GM19025 (cell line): ENCODE data around the gene NPHS1.
"Not testable (repeated sequence)": the region's sequence is repeated elsewhere in the genome, so short reads cannot be mapped to it uniquely, and the experiment has no call there.

Experiments used
- ATAC-seq: cut with Tn5 transposase; IDR thresholded peaks from one replicate; pipeline ENCODE4 v1.9.1; 2021; ENCODE audit warnings: mild to moderate bottlenecking, low read depth, moderate library complexity; ENCODE audit not compliant: unreplicated experiment

The NPHS1 gene

DNA sequence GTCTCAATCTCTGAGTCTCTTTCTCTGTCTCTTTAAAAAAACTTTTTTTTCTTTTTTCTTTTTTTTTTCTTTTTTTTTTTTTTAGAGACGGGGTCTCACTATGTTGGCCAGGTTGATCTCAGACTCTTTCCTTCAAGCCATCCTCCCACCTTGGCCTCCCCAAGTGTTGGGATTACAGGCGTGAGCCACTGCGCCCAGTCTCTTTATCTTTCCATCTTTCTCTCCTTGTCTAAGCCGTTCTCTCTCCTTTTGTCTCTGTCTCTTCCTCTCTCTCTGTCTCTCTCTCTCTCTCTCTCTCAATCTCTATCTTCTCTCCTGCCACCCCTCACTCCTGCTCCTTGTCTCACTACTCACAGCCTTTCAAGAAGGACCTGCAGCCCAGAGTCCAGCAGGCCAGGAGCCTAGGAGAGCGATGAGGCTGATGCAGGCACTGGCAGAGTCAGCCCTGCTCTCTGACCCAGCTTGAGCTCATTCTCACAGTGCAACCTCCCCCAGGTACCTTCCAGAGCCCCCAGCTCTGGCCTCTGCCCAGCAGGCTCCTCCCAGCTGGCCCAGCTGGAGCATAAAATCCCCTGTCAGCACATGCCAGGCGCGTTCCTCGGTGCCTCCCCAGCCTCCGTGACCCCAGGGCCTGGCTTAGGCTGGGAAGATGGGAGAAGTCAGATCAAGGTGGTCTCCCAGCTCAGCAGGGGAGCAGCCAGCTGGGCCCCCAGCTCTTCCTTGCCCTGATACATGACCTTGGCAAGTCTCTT is at the start of gene NPHS1:
NPHS1 (minus strand) TSS at position 476 of the 752 bp plus-strand sequence. CDS start 667 bp downstream, outside the sequence.
- ATAC-seq = no peak

GRCh38 chr19:35901055-35901644 is 48.8 kb upstream of the NPHS1 start:
- no peak for ATAC-seq

DNA sequence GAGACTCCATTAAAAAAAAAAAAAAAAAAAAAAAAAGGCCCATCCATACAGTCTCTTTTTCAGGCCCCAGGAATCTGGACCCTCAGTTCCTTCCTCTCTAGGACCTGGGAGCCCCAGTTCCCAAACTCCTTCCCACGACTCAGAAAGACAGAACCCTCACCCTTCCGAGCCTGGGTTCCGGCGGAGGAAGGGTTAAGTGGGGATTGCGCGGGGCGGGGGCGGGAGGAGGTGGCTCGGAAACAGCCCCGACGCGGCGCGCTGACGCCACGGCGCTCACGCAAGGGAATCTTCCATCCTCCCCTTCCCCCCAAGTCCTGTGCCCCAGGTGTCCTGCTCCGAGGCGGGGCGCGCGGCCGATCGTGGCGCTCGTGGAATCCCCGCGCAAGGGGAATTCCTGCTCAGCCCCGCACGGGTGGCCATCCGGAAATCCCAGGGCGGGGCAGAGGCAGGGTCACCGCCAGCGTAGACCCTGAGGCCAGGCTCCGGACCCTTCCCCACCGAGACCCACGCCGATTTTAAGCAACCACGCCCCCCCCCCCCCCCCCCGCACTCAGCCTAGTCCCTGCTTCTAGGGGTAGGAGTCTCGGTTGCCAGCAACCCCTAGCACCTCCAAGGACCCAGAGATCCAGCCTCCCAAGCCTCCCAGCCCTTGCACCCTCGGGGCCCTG is 47.4 kb upstream of the NPHS1 start:
- peak; percentile 42 for ATAC-seq

- ATAC-seq = no peak
Measured at GRCh38 chr19:35898499-35898809, 46.1 kb upstream of the NPHS1 start.

- no peak for ATAC-seq
Measured at GRCh38 chr19:35897706-35898451, 45.6 kb upstream of the NPHS1 start.

DNA sequence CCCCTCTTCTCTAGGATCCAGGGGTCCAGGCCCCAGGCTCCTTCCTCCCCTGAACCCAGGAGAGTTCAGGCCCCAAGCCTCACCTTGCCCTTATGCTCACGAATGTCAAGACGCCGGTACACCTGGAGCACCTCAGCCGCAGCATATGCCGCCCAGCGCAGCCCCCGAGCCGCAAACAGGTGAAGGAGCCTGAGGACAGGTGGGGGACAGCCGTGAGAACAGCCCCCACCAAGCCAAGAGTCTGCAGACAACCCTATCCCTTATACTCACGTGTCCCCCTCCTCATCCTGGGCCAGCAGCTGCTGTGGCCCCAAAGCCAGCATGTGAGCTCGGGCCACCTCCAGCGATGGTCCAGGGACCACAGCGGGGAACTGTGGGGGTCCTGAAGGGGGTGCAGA is 44.3 kb upstream of the NPHS1 start:
- ATAC-seq = no peak

DNA sequence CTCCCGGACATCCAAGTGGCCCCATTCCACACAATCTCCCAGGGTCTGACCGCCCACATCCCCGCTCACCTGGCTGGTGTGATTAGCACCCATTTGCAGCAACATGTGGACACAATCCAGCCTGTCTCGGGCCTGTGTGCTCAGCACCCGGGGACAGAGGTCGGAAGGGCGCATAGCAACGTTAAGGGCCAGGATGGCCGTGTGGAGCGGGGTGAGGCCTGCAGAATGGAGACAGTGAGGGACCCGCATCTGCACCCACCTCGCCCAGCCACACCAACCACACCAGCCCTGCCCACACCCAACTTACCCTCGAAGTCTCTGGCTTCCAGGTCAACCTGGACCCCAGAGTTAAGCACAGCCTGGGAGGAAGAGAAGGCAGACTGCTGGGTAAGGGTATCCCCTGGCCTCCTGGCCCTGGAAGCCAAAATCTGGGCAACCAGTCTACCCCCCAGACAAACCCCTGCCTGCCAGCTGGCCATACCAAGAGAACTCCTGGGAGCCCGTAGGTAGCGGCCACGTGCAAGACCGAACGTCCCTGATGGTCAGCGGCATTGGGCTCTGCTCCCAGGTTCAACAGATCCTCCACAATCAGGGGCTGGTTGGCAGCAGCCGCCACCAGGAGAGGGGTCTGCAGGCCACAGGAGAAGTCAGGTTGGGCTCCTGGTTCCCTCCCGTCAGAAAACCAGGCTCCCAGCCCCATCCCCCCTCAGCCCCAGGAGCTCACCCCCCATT is 43.8 kb upstream of the NPHS1 start:
- ATAC-seq = no peak

DNA sequence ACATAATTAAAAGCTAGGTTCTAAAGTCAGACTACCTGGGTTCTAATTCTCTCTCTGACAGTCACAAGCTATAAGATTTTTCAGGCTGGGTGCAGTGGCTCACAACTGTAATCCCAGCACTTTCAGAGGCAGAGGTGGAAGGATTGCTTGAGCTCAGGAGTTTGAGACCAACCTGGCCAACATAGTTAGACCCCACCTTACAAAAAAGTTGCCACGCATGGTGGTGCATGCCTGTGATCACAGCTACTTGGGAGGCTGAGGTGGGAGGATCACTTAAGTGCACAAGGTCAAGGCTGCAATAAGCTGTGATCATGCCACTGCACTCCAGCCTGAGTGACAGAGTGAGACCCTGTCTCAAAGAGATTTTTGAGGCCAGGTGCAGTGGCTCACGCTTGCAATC is 42.0 kb upstream of the NPHS1 start:
- no peak for ATAC-seq

- not testable (repeated sequence) for ATAC-seq
Measured at GRCh38 chr19:35891819-35892218, 39.5 kb upstream of the NPHS1 start.

DNA sequence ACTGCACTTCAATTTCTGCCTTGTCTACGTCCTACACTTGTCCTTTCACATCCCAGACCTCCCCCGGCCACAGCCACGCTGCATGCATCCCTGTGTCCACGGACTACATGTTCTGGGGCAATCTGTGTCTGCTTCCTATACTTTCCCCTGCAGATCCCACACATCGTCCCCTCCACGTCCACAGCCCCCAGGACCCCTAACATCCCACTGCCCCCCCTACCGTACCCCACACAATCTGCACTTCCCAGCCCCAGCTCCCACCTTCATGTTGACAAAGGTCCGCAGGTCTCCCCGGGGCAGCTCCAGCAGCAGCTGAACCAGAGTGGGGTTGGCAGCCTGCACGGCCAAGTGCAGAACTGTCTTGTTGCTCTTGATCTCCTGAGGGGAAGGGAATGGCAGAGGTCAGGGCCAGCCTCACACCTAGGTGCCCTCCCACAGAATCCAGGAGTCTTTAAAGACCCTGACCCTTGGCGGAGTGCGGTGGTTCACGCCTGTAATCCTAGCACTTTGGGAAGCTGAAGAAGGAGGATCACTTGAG is 37.9 kb upstream of the NPHS1 start:
- ATAC-seq = no peak

DNA sequence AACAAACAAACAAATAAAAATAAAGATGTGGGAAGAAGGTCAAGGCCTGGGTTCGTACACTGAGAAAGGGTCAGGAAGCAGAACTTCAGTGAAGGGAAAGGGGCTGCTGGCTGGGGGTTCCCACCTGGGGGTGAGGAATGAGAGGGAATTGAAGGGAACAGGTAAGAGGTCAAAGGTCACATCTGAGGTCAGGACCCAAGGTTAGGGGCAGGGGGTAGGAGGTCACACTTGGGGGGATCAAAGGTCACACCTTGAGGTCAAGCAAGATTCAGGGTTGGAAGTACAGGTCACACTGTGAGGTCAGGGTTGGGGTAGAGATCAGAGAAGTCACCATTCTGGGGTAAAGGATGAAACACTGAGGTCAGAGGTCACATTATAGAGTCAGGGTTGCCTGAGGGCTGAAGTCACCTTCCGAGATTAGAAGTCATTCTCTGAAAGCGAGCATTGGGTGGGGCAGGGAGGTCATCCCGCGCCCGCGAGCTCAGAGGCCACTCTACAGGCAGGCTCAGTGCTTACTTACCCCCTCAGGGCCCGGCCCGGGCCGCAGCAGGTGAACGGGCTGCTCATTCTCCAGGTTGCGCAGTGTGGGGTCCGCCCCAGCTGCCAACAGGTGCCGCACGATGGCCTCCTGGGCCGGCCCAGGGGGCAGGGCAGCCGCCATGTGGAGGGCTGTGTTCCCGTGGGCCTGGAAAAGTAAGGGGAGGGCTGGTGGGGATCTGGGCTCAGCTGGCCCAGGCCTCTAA is 37.2 kb upstream of the NPHS1 start:
- ATAC-seq = no peak

DNA sequence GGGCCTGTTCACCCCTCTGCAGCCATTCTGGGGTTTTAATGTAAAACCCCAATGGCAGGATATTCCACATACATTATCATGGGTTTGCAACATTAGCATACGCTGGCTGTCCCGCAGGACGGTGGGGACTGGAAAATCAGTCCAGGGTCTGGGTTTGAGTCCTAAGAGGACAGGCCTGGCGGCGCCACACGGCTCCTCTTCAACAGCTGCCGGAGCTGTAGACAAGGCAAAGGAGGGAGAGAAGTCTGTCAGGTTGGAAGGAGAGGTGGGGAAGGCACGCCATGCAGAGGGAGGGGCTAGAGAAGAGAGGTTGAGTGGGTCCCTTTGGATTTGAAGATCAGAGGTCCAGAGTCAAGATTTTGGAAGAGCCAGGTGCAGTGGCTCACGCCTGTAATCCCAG is 36.1 kb upstream of the NPHS1 start:
- no peak for ATAC-seq

DNA sequence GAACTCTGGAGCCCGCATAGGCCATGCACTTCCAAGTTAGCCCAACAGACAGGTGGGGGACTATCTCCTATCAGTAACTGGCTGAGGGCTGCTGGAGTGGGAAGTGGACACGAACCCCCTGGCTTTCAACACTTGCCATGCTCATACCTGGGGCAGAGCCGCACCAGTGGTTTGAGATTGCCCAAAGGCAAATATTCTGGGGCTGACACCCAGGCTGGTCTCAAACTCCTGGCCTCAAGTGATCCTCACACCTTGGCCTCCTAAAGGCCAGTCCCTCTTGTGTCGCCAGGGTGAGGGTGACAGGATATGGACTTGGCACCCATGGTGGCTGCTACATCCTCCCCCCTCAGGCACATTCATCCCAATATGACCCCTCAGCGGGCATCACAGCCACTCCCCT is 34.9 kb upstream of the NPHS1 start:
- ATAC-seq = no peak

DNA sequence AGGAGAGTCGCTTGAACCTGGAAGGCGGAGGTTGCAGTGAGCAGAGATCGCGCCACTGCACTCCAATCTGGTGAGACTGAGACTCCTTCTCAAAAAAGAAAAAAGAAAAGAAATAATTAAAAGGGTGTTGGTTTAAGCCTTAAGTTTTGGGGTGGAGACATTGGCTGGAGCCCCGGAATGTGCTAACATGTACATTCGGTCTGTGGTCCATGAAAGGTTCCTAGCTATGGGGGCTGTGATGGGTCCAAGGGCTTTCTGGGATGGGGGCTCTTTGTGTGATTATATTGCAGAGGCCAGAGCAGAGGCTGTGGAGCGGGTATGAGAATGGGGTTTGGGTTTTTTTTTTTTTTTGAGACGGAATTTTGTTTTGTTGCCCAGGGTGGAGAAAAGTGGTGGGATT is 33.6 kb upstream of the NPHS1 start:
- no peak for ATAC-seq

GRCh38 chr19:35885225-35885738 is 33.0 kb upstream of the NPHS1 start:
- ATAC-seq = no peak

GRCh38 chr19:35883882-35884281 is 31.6 kb upstream of the NPHS1 start:
- ATAC-seq = no peak

DNA sequence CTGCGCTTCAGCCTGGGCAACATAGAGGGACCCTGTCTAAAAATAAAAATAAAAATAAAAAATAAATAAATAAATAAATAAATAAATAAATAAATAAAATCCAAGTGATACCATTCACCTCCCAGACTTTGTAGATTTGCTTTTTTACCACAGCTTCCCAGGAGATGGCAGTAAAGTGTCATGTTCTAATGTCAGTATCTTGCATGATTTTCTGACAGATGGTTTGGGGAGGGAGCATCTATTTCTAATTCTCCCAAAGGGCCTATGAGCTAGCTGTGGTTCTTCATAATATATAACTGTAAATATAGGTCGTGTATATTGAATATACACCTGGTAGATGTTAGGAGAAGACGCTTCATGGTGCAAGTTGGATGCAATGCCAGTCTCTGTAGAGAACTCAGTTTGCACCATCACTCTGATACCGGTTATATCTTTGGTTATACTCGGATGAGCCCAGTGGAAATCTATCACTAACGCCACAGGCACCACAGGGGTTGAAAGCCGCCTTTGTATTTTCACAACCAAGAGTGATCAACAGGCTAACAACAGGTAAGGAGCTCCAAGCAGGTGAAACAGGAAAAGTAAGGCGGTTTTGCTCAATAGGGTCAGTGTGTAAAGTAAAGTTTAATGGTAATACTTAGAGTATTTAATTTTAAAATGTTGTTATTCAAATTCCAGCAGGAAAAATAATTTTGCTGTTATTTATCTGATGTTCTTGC is 30.0 kb upstream of the NPHS1 start:
- no peak for ATAC-seq

GRCh38 chr19:35879770-35880317 is 27.5 kb upstream of the NPHS1 start:
- no peak for ATAC-seq
